Breast epithelium (tissue), 3 donors: ENCODE measurements around the gene RTN1.

Source experiments
- POLR2A ChIP-seq: fragments of 450-650 bp; IDR thresholded peaks from one replicate; pipeline ENCODE4 v1.6.1; 2016; ENCODE audit warnings: antibody characterized with exemption, mild to moderate bottlenecking, moderate library complexity
- TF ChIP-seq, protein P1 (sequence below), 3 donors: fragments of 450-650 bp; IDR thresholded peaks; one replicate each; pipeline ENCODE4 v1.5.1; 2016 to 2017; ENCODE audit warnings: antibody characterized with exemption in 3 of 3, mild to moderate bottlenecking in 3 of 3, moderate library complexity in 3 of 3

DNA sequence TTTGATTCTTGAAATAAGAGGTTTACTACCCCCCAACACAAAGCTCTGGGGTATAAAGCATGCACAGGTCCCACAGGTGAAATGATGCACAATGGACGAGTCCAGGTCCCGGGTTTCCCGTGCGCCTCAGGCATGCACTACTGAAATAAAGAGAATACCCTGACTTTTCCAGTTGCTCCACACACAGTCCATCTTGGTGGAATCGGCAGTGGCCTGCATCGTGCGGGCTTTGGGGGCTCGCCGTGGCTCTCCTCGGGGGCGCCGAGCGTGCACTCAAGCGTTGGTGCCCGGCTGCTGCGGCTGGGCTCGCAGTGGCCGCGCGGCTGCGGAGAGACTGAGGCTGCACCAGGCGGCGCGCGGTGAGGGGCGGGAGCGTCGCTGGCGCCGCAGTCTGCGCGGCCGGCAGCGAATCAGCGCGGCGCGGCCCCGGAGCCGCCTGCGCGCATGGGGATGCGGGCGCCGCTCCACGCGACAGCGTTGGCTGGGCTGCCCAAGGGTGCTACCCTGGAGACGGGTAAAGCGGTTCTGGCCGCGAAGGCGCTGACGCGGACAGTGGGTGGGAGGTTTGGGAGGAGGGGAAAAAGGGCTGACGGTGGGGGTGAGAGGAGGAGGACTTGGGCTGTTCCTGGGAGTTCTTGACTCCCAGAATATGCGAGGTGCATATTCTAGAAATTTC is 240.2 kb downstream of the RTN1 start:
- TF ChIP-seq, protein P1, sequence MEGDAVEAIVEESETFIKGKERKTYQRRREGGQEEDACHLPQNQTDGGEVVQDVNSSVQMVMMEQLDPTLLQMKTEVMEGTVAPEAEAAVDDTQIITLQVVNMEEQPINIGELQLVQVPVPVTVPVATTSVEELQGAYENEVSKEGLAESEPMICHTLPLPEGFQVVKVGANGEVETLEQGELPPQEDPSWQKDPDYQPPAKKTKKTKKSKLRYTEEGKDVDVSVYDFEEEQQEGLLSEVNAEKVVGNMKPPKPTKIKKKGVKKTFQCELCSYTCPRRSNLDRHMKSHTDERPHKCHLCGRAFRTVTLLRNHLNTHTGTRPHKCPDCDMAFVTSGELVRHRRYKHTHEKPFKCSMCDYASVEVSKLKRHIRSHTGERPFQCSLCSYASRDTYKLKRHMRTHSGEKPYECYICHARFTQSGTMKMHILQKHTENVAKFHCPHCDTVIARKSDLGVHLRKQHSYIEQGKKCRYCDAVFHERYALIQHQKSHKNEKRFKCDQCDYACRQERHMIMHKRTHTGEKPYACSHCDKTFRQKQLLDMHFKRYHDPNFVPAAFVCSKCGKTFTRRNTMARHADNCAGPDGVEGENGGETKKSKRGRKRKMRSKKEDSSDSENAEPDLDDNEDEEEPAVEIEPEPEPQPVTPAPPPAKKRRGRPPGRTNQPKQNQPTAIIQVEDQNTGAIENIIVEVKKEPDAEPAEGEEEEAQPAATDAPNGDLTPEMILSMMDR (IDR thresholded peaks at IDR 0.05), result no peak
- TF ChIP-seq POLR2A, result no peak
